GM18505 (cell line): ENCODE results near the gene PMPCA.

ENCODE experiments used
- ATAC-seq: cut with Tn5 transposase; IDR thresholded peaks from one replicate; pipeline ENCODE4 v1.9.1; 2021; ENCODE audit not compliant: unreplicated experiment
- POLR2A ChIP-seq: IDR thresholded peaks from 4 replicates; pipeline ENCODE4 v1.6.1; 2011; ENCODE audit warnings: borderline replicate concordance; ENCODE audit not compliant: insufficient read depth, insufficient read length; ENCODE audit errors: extremely low read depth

PMPCA gene

DNA sequence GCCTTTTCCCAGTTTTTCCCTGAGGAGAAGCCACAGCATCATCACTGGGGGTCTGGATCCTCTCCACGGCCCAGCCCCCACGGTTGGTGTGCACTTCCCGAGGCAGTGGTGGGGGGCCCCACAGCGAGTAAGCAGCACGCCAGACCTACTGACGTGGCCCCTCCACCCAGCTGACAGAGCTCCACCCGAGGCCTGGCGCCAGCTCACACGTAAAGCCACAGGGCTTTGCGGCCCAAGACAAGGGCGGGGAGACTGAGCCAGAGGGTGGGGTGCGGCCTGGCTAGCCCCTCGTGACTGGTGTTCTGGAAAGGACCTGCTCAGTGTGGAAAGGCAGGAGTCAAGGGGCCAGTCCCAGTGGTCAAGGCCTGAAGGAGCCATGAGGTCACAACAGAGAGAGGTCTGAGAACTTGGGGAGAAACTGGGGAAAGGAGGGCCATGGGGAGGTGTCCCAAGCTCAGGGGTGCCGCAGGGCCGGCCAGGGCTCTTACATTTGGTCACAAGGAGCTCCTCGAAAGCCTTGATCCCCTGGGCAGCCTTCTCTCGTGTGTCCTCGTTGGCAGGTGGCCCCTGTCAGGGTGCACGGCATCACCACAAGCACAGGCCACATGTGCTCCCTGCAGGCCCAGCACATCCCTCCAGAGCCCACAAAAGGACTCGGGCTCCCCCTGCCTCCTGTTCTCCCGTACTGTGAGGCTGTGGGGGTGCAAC, 16.0 kb upstream of the PMPCA start:
- ATAC-seq = no peak
- TF ChIP-seq POLR2A = no peak

DNA sequence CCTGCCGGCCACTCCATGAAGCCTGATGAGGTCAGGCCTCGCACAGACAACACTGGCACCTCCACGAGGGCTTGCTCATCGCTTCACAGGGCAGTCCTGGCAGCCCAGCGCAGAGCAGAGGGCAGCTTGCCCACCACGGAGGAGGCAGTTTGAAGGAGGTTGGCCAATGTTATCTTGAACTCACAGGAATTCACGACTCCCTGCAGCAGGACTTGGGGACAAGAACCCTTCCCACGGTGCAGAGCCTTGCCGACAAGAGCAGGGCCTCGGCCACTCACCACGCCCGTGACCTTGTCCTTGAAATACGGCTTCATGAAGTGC, 15.5 kb upstream of the PMPCA start:
- ATAC-seq = no peak
- TF ChIP-seq POLR2A = no peak

DNA sequence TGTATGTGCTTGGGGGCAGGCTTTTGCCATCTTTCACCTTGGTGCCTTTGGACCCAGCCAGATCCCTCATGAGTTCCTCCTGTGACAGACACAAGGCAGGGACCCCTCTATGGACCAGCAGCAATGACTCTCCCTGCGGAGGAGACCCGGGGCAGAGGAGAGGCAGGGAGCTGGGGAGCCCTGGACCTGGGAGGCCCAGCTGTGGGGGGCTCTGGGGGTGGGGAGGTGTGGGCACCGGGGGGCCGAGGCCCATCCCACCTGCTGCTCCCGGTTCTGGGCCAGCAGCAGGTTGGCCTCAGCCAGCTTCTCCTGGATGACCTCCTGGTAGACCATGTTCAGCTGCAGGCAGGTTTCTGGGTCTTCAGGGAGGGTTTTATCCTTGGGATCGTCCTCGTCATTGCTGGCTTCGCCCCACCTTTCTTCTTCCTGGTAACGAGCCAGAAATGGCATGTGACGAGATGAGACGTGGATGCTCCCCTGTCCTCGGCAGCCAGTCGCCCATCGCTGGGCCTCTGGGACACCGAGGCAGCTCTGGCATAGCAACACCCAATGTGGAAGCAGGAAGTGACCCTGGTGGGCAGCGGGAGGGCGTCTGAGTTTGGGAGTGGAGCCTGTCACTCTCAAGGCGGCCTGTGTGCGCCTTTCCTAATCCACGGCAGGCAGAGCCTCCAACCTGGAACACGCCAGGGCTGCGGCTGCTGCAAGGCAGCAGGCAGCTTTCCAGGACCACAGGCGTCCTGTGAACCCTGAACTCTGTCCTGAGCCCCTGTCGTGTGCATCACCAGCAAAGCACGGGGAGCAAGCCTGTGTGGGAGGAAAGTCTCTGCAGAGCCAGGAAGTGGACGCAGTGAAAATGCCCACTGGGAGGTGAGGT, 14.9 kb upstream of the PMPCA start:
- TF ChIP-seq POLR2A = no peak
- no peak for ATAC-seq

DNA sequence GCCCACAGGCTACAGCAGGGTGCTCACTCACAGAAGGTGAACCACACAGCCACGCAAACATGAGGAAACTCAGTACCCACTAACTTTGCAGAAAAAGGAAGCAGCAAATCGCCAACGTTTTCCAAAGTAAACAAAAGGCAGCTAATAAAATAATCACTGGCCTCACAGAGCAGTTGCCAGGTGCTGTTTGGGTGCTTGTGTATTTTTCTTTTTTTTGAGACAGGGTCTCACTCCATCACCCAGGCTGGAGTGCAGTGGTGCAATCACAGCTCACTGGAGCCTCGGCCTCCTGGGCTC, 14.3 kb upstream of the PMPCA start:
- no peak for ATAC-seq
- no peak for TF ChIP-seq POLR2A

DNA sequence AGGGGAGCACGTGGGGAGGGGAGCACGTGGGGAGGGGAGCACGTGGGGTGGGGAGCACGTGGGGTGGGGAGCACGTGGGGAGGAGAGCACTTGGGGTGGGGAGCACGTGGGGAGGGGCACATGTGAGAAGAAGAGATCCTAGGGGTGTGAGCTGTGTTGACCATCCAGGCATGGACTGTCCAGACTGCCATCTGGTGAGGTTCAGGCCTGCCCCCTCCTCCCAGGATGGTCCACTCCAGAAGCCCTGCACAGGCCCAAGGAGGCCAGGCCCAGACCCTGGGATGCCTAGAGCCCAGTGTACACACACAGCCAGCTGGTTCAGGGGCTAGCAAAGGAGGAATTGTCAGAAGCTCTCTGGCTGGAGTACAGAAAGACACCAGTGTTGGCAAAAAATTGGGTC, 12.8 kb upstream of the PMPCA start:
- ATAC-seq = no peak
- no peak for TF ChIP-seq POLR2A

DNA sequence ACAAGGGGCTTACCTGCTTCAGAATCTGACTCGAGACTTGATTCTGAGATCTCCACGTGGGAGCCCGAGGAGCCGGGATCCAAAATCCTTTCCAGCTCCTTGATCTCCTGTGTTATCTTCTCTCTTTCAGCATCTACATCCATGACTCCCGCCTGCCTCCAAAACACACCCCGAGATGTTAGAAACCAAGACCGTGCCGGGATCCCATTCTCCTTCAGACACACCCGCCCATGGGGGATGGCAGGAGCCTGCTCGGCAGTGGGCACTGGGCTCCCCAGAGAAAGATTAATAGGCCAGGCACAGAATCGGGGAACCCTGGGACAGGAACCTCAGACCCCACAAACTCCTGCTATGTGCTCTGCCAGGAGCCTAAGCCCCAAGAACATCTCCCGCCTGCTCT, 12.2 kb upstream of the PMPCA start:
- ATAC-seq = no peak

DNA sequence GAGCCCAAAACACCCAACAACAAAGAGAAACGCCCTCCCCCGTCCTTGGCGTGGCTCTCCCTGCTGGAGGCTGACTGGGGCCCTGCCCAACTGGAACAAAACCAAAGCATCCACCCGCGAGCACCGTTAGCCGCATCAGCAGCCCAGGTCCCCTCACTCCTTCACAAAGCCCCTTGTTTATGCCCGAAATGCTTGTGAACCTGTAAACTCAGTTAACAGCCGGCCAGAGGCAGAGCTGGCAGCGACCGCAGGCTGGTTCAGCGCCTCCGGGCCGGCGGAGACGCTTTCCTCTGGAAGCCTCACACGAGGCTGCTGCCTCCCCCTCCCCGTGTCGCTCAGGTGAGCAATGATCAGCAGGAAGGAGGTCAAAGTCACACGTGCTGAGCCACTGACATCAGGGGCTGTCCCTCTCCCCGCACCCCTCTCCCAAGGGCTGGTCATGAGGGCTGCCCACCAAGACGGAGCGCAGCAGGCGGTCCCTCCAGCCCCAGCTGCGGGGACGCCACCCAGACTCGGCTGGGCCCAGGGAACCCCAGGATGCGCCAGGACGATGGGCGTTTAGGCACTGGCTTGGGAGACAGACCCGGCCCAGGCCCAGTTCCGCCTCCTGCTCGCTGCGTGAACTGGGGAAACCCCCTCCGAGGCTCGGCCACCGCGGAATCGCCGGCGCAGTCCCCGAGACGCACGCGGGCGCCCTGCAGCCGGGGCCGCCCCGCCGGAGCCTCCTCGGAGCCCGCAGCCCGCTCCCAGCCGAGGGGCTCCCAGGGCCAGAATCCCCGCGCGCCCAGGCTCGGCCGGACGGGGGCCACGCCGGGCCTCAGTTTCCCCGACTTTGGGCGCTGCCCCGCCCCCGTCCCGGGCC, 11.1 kb upstream of the PMPCA start:
- no peak for TF ChIP-seq POLR2A
- ATAC-seq = peak; percentile 28

More for the DNA sequence above, 12.2 kb upstream of the PMPCA start:
- TF ChIP-seq POLR2A = no peak

DNA sequence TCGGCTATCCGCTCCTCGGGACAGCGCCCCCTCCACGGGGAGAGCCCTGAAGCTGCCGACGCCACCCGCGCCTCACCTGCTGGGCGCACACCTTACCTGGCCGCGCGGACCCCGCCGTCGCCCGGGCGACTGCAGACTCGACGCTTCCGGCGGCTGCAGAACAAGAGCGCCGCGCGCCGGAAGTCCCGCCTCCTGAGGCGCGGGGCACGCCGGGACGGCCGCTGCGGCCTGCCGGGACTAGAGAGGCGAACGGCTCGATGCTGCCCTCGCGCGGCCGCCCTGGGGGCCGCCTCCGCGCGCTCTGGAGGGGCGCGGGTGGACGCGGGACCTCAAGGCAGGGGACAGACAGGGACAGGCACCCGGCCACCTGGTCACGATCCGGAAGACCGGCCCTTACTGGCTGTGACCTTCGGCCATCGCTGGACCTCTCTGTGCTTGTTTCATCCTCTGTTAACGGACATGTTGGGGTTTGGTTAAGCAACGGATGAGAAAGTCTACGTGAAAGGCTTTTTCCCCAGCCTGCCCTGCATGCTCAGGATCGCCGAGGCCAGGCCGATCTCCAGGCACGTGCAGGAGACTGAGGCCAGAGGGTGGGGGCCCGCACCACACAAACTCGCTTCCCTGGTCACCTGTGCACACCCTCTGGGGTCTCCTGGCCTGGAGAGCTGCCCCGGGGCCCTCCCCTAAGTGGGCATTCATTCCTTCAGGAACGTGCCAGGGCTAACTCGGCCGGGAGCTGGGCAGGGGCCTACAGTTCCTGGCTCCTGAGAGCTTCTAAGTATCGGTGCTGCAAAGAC, 10.2 kb upstream of the PMPCA start, which contains the start of gene SNAPC4:
SNAPC4 (minus strand) TSS at position 133 of the 797 bp plus-strand sequence. CDS start 1,742 bp downstream, outside the sequence.
- peak; percentile 66 for ATAC-seq

DNA sequence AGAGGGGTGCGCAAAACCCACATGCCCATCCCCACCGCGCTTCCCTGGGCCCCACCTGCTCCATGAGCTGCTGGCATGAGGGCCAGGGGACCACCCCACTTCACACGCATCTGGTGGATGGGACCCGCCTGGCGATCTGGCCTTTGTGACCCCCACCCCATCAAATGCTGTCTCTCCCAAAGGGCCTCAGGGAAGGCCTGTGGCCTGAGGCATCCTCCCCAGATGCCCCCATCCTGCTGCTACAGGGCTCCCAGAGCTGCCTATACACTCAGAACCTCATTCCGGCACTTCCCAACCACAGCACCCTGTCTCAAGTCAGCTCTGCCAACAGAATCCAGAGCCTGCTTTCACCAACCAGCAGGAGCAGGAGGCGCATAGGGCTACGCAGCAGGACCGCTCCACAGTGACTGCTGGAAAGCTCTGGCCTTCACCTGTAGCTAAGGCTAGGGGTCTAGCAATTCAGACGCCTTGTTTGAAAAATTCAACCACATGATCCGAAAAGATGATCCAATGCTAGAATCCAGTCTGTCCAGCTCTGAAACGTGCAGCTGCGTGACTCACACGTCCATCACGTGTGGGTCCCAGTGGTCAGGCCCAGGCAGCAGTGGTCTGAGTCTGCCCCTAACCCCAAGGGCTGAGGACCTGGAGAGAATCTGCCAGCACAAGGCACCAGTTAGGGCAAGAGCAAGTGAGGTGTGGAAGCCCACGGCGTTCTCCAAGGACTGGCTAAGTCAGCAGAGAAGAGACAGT, 9.1 kb upstream of the PMPCA start:
- no peak for TF ChIP-seq POLR2A
- no peak for ATAC-seq

More for the DNA sequence above, 10.2 kb upstream of the PMPCA start, which contains the start of gene SNAPC4:
- peak; percentile 82 for TF ChIP-seq POLR2A

DNA sequence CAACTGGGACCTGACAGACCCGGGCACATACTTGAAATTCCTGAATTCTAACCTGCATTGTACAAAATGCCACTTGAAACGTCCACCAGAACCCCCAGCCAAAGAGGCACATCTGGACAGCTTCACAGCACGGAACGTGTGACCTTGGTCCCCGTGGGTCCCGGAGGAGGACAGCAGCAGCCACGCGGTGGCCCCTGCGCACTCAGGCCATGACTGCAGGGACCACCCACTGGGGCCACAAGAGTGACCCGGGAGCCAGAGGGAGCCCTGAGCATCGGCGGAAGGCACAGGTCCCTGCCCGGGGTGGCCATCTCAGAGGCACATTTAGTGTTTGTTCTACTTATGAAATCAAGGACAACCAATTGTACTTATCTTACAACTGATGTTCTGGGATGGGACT, 8.4 kb upstream of the PMPCA start:
- TF ChIP-seq POLR2A = no peak
- no peak for ATAC-seq

DNA sequence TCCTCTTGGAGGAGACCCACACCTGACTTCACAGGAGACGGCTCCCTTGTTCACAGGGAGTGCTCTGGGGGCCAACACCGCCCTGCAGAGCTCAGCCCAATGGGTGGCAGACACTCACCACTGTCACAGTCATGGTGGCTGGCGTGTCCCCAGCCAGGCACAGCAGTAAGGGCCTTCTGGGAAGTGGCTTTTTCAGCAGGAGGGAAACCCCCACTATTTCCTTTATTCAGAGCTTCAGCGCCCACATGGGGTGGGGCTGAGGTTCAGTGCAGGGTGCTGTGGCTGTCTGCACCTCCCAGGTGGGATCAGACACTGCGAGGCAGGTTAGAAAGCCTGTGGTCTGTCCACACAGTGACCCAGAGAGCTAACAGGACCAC, 6.9 kb upstream of the PMPCA start:
- no peak for ATAC-seq
- peak; percentile 14 for TF ChIP-seq POLR2A

DNA sequence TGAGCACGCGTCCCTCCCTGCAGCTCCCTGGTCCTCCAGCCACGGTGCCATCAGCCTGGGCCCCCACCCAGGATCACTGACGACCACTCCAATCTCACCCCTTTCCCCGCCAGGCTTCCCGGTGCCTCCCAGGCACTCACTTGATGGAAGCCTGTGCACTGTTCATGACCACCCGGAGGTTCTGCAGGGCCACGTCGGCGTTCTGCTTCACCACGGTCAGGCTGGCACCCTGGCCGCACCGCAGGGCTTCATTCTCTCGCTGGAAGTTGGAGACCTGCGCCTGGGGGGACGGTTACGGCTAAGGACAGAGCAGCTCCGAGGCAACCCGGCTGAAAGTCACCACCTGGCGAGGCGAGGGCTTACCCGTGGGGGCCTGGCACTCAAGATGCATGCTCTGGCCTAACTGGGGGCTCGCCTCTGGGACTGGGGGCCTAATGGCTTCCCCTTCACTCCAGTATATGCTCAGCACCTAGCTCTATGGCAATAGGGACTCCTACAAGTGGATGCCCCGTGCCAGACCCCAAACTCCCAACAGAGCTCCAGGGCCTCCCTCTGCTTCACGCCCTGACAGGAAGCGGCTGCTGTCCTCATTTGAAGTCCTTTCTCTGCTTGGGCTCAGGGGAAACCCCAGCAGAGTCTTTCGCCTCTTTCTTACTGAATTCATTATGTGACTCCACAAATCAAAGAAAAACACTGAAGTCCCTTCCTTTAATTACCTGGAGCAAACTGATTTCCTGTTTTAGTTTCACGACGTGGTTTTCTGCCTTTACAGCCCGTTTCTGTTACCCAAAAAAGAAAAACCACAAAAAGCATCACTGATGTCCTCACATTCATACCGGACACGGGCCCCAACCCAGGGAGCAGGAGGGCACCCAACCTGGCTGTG, 6.3 kb upstream of the PMPCA start:
- no peak for ATAC-seq
- no peak for TF ChIP-seq POLR2A

DNA sequence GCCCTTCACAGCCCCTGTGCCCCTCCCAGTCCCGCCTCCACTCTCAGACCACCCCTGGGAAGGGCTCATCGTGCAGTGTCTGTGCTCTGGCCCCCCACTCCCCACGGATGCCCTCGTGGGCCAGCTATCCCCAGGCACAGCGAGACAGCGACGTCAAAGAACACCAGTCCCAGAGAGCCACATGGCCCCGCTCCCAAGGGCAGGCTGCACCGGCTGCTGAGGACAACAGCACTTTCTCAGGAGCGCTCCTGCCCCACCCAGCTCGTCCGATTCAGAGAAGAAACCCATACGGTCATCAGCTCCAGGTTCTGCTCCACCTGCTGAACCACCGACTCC, 5.7 kb upstream of the PMPCA start:
- TF ChIP-seq POLR2A = no peak
- ATAC-seq = no peak
